ENCODE data around the gene NSG2.

DNA sequence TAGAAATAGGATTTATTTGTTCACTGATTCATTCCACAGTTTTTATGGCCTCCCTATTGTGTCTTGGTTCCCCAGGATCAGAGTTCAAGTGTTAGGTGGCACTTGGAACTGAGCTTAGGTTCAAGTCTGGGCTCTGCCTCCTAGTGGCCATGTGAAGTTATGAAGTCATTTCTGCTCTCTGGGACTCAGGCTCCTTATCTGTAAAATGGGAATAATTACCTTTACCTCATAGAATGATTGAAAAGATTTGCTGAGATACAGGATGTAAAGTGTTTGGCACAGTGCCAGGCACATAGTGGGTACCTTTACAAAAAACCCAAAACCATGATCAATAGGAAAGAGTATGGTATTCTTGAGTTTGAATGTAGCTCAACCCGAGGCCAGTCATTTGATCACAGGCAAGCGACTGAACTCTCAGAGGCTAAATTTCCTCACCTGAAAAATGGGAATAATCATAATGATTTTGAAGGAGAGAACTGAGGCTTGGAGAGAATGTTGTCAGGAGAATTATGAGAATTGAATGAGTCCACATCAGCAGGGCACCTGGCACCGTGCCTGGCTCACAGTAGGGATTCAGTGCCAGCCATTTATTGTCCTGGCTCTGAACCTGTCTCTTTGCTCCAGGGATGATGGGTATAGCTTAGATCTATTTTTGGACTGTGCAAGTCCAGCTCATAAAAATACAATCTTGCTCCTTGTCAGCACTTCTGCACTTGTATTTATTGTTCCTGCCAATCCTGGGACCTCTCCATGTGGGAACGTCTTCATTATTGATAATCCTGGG lies 10.8 kb downstream of the NSG2 start:
- TF ChIP-seq CTCF (IDR thresholded peaks at IDR 0.05) (no peak), POLR2A (IDR thresholded peaks at IDR 0.05) (no peak), POLR2AphosphoS5 (IDR thresholded peaks at IDR 0.05) (no peak)

All from transverse colon (tissue), 4 donors.